ENCODE measurements around the gene SCIN. TPM values are rescaled to one million over a fixed set of nuclear protein-coding genes. Genes with fewer than 3 reads are reported as not detected.
"Not testable (repeated sequence)": the region's sequence is repeated elsewhere in the genome, so short reads cannot be mapped to it uniquely, and the experiment has no call there.

Gene SCIN
- total RNA-seq, 1 donor from 2014 or later = 0.65 TPM

DNA sequence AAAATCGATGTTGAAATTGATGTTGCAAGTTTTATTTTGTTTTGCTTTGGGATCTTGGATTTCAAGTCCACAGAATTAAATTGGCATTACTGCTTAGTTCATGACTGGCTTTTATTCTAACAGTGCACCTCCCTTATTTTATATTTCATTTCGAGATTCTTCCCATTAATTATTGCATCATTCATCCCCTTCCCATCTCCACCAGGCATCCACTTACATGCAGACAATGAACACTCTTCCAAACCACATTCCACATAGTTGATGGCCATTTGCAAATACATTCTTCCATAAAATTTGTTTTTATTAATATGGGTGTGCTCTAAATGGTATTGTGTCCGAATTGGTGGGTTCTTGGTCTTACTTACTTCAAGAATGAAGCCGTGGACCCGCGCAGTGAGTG, 15.6 kb upstream of the SCIN start:
- Mint-ChIP-seq H3K9me3 (ENCODE audit: low read depth) (peaks cover 12% of the 10 kb centered on the region), H3K4me3 (ENCODE audit: unreplicated experiment) (no peak overlapping the region), H3K27ac (ENCODE audit: unreplicated experiment) (no peak overlapping the region), H3K36me3 (ENCODE audit: low read depth) (peaks cover 7% of the 10 kb centered on the region), H3K27me3 (ENCODE audit: low read depth) (no peaks in the 10 kb centered on the region), H3K4me1 (ENCODE audit: low read depth) (peaks cover 5% of the 10 kb centered on the region)
- TF ChIP-seq, protein P1, sequence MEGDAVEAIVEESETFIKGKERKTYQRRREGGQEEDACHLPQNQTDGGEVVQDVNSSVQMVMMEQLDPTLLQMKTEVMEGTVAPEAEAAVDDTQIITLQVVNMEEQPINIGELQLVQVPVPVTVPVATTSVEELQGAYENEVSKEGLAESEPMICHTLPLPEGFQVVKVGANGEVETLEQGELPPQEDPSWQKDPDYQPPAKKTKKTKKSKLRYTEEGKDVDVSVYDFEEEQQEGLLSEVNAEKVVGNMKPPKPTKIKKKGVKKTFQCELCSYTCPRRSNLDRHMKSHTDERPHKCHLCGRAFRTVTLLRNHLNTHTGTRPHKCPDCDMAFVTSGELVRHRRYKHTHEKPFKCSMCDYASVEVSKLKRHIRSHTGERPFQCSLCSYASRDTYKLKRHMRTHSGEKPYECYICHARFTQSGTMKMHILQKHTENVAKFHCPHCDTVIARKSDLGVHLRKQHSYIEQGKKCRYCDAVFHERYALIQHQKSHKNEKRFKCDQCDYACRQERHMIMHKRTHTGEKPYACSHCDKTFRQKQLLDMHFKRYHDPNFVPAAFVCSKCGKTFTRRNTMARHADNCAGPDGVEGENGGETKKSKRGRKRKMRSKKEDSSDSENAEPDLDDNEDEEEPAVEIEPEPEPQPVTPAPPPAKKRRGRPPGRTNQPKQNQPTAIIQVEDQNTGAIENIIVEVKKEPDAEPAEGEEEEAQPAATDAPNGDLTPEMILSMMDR (IDR thresholded peaks at IDR 0.05) = no peak
- no peak for DNase-seq (ENCODE audit: low spot score)

DNA sequence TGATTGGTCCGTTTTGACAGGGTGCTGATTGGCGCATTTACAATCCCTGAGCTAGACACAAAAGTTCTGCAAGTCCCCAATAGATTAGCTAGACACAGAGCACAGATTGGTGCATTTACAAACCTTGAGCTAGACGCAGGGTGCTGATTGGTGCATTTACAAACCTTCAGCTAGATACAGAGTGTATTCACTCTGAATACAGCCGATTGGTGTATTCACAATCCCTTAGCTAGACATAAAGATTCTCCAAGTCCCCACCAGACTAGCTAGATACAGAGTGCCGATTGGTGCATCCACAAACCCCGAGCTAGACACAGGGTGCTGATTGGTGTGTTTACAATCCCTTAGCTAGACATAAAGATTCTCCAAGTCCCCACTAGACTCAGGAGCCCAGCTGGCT, 14.8 kb upstream of the SCIN start:
- H3K4me1 Mint-ChIP-seq (ENCODE audit: low read depth); H3K27me3 Mint-ChIP-seq (ENCODE audit: low read depth); H3K36me3 Mint-ChIP-seq (ENCODE audit: low read depth); H3K4me3 Mint-ChIP-seq (ENCODE audit: unreplicated experiment); DNase-seq (ENCODE audit: low spot score); H3K27ac Mint-ChIP-seq (ENCODE audit: unreplicated experiment): not testable (repeated sequence)
- peaks cover 12% of the 10 kb centered on the region for H3K9me3 Mint-ChIP-seq (ENCODE audit: low read depth)

DNA sequence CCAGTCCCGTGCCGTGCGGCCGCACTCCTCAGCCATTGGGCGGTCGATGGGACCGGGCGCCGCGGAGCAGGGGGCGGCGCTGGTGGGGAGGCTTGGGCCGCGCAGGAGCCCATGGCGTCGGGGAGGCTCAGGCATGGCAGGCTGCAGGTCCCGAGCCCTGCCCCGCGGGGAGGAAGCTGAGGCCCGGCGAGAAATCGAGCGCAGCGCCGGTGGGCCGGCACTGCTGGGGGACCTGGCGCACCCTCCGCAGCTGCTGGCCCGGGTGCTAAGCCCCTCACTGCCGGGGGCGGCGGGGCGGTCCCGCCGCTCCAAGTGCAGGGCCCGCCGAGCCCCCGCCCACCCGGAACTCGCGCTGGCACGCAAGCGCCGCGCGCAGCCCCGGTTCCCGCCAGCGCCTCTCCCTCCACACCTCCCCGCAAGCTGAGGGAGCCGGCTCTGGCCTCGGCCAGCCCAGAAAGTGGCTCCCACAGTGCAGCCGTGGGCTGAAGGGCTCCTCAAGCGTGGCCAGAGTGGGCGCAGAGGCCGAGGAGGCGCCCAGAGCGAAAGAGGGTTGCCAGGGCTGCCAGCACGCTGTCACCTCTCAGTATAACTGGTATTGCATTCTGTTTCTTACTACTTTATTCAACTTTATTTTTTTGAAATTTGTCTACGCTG, 14.3 kb upstream of the SCIN start:
- not testable (repeated sequence) for H3K27me3 Mint-ChIP-seq (ENCODE audit: low read depth); H3K27ac Mint-ChIP-seq (ENCODE audit: unreplicated experiment); DNase-seq (ENCODE audit: low spot score); H3K4me3 Mint-ChIP-seq (ENCODE audit: unreplicated experiment); H3K4me1 Mint-ChIP-seq (ENCODE audit: low read depth); H3K36me3 Mint-ChIP-seq (ENCODE audit: low read depth)
- peaks cover 12% of the 10 kb centered on the region for H3K9me3 Mint-ChIP-seq (ENCODE audit: low read depth)

- TF ChIP-seq, protein P1 (IDR thresholded peaks at IDR 0.05) = no peak
- Mint-ChIP-seq H3K4me3 (ENCODE audit: unreplicated experiment) (no peak overlapping the region), H3K9me3 (ENCODE audit: low read depth) (peaks cover 12% of the 10 kb centered on the region), H3K4me1 (ENCODE audit: low read depth) (peaks cover 5% of the 10 kb centered on the region), H3K27ac (ENCODE audit: unreplicated experiment) (peak overlapping the region; percentile 67), H3K36me3 (ENCODE audit: low read depth) (peaks cover 7% of the 10 kb centered on the region), H3K27me3 (ENCODE audit: low read depth) (no peaks in the 10 kb centered on the region)
- DNase-seq (ENCODE audit: low spot score) = no peak
Measured at GRCh38 chr7:12557282-12557681, 13.2 kb upstream of the SCIN start.

DNA sequence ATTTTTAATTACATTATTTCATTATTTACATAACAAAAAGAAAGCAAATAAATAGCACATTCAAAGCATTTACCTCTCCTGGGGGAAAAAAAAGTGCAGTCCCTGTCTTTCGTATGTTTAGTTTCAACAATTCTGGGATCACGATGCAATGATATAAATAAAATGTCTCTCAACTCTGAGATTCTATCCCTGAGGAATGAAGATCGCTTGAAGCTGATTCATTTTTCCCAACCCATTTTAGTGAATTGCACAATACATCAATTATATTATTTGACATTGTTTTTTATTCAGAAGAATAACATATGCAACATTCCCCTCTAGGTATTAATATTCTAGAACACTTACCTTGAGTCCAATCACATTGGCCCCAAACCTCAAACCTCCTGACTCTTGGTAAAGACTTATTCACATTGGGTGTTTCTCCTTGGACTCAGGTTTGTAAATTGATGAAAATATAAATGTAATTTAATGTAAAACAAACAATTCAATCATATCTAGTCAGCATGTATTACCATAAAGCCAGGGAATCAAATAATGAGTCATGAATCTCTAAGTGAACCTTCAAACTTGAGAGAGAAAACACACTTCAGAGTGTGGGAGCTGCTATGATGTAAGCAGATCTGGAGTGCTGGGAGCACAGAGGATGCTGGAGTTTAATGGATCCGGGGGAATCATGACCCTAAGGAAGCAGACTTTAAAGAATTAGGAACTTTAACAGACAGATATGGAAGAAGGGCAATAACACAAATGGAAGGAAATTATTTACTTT, 5.3 kb upstream of the SCIN start:
- Mint-ChIP-seq H3K9me3 (ENCODE audit: low read depth) (no peaks in the 10 kb centered on the region), H3K36me3 (ENCODE audit: low read depth) (no peaks in the 10 kb centered on the region), H3K4me3 (ENCODE audit: unreplicated experiment) (no peak overlapping the region), H3K27me3 (ENCODE audit: low read depth) (peaks cover 3% of the 10 kb centered on the region), H3K4me1 (ENCODE audit: low read depth) (peaks cover 6% of the 10 kb centered on the region), H3K27ac (ENCODE audit: unreplicated experiment) (no peak overlapping the region)
- TF ChIP-seq, protein P1 (IDR thresholded peaks at IDR 0.05) = no peak
- no peak for DNase-seq (ENCODE audit: low spot score)

GRCh38 chr7:12565873-12566272, 4.6 kb upstream of the SCIN start:
- TF ChIP-seq, protein P1 (IDR thresholded peaks at IDR 0.05) = no peak
- no peaks in the 10 kb centered on the region for H3K9me3 Mint-ChIP-seq (ENCODE audit: low read depth)
- DNase-seq (ENCODE audit: low spot score) = no peak
- peaks cover 9% of the 10 kb centered on the region for H3K27me3 Mint-ChIP-seq (ENCODE audit: low read depth)
- H3K4me1 Mint-ChIP-seq (ENCODE audit: low read depth) = peaks cover 12% of the 10 kb centered on the region
- no peak overlapping the region for H3K27ac Mint-ChIP-seq (ENCODE audit: unreplicated experiment)
- H3K36me3 Mint-ChIP-seq (ENCODE audit: low read depth) = no peaks in the 10 kb centered on the region
- no peak overlapping the region for H3K4me3 Mint-ChIP-seq (ENCODE audit: unreplicated experiment)
